ENCODE data around the gene COL9A3. TPM values are rescaled to one million over a fixed set of nuclear protein-coding genes. Genes with fewer than 3 reads are reported as not detected.

The COL9A3 gene
- total RNA-seq, 1 donor from 2014 or later: 0.99 TPM

DNA sequence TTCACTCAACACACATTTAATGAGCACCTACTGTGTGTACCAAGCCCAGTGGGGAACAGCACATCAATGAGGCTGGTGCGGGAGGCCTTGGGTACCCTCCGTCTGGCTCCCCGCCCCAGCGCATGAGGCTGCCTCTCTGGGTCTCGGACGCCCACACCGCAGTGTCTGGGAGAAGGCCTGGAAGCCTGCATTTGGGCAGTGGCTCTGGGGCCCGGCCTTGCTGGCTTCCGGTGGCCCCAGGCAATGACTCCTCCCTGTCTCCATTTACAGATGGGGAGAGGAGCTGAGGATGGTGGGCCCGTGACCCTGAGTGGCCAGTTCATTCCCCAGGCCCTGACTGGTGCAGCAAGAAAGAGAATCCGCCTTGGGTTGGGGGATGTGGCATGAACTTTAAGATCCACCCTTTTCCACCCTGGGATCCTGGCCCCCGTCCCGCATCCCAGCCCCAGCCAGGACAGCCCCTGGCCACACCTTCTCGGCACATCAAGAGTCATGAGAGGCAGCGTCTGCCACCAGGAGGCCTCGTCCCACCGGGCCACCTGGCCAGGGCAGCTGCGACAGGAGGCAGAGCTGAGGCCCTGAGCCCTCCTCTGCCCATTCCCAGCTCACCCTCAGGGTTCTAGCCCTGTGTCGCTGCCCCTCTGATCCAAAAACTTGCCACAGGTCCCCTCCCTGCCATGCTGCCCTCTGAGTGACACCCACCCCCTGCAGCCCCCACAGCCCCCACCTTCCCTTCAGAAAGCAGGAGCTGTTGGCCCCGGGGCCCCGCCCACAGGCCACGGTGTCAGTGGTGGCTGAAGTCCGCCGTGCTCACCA, 38.0 kb upstream of the COL9A3 start:
- no peak for DNase-seq (ENCODE audit: low read depth in 2 of 2)

GRCh38 chr20:62779417-62779685, 37.5 kb upstream of the COL9A3 start:
- DNase-seq (ENCODE audit: low read depth in 2 of 2): no peak

DNA sequence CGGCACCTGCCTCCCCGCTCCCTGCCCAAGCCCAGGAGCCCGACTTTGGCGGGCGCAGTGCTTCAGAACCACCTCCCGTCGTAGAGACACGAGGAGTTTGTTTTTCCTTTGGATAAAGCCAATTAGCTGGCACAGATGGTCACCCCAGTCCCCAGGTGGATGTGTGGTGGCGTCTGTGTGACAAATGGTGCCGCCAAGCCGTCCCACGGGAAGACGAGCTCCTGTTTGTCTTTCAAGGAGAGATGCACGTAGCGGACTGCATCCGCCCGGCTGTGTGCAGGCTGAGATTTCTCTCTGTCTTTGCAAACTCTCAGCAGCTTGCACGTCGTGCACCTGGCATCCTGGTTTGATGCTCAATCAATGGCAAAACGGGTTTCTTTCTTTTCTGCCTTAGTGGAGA, 36.6 kb upstream of the COL9A3 start:
- DNase-seq (ENCODE audit: low read depth in 2 of 2): no peak

- no peak for DNase-seq (ENCODE audit: low read depth in 2 of 2)
Observed at GRCh38 chr20:62780696-62781095, 36.2 kb upstream of the COL9A3 start.

DNA sequence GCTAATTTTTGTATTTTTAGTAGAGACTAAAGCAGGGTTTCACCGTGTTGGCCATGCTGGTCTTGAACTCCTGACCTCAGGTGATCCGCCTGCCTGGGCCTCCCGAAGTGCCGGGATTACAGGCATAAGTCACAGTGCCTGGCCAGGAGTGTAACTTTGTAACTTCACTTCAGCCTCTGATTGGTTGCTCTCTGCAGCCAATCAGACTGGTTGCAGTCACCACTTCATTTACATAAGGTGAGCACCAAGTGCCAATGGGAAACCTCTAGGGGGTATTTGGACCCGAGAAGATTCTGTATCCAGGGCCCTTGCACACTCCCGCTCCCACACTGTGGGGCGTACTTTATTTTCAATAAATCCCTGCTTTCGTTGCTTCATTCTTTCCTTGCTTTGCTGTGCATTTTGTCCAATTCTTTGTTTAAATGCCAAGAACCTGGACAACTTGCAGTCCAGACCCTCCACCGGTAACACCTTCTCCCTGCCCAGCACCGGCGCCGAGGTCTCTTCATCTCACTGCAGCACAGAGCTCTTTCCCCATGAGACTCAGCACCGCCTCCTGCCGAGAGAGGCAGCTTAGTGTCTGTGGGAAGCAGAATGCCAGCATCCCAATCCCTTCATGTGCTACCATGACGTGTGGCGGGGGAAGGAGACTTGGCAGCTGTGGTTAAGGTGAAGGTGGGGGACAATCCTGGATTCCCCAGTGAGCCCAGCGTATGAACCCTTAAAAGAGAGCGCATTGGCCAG, 34.5 kb upstream of the COL9A3 start:
- peak in 1 of 2 donors; percentile 28 for DNase-seq (ENCODE audit: low read depth in 2 of 2)

- DNase-seq (ENCODE audit: low read depth in 2 of 2): peak in 1 of 2 donors; percentile 61
Observed at GRCh38 chr20:62782893-62783278, 34.0 kb upstream of the COL9A3 start.

DNA sequence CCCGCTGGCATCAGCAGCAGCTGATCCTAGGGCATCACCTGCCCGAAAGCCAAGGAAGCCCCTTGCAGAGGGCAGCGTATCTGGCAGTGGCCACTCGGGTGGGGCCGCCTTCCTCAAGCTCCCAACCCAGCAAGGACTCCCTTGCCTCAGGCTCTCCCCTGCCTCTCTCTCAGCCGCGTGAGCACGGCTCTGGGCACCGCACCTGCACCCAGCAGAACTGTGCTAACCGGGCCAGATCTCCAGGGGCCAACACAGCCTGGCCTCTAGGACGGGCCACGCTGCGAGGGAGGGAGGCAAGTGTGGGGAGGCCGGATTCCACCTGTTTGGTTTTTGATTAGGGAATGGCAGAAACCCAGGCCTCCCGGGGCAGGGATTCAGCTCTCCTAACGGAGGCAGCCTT, 32.4 kb upstream of the COL9A3 start:
- DNase-seq (ENCODE audit: low read depth in 2 of 2): no peak

DNA sequence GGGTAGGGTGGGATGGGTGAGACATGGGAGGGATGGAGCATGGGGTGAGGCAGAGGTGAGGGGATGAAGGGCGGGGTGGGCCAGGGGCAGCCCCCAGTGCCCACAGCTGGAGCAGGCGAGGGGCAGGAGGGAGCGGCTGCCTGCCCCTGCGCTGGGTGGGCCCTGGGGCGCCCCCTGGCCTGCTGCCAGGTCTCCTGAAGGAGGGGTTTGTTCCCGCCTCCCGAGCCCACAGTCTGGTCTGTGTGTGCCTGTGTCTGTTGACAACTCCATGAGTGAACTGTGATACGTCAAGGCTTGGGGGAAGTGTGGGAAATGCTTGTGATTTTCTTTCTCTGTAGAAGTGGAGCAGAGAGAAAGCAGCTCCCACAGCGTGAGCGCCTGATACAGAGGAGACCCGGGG, 31.5 kb upstream of the COL9A3 start:
- no peak for DNase-seq (ENCODE audit: low read depth in 2 of 2)

DNA sequence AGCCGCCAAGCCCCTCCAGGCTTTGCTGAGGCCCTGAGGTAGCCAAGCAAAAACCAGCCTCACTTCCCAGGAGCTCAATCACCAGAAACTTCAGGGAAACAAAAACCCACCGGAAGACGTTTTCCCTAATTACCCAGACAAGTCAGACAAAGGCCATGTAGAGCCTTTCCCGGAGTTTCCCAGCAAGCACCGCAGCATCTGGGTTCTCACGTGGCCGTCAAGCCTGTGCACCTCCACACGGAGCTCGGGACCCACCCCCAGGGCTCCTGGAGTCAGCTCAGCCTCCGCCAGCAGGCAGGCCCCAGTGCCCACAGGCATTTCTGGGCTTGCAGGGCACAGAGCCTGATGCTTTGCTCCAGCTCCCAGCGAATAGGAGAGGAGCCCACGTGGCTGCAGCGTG, 30.7 kb upstream of the COL9A3 start:
- no peak for DNase-seq (ENCODE audit: low read depth in 2 of 2)

DNA sequence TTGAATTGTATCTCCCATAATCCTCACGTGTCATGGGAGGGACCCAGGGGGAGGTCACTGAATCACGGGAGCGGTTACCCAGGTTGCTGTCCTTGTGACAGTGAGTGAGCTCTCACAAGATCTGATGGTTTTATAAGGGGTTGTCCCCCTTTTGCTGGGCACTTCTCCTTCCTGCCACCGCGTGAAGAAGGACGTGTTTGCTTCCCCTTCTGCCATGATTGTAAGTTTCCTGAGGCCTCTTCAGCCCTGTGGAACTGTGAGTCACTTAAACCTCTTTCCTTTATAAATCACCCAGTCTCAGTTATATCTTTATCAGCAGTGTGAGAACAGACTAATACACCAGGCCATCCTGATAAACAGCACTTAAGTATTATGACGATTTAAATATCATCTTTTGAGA, 29.5 kb upstream of the COL9A3 start:
- peak in 1 of 2 donors; percentile 44 for DNase-seq (ENCODE audit: low read depth in 2 of 2)

DNA sequence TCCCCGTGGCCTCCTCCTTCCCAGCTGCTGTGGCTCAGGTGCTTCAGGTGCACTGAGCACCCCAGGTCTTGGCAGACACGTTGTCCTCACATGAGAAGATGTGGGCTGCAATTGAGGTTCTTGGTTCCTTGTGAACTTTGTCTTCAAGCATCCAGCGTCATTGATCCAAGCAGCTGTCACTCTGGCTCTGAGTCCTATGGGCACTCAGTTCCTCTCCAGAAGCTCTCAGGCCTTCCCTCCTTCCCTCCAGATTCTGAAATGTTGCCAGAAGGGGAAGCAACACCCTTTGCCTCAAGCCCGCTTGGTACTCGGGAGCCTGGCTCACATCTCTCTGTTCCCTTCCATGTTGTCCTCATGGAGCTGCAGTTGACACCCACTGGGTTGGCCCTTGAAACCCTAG, 29.0 kb upstream of the COL9A3 start:
- DNase-seq (ENCODE audit: low read depth in 2 of 2): no peak

DNA sequence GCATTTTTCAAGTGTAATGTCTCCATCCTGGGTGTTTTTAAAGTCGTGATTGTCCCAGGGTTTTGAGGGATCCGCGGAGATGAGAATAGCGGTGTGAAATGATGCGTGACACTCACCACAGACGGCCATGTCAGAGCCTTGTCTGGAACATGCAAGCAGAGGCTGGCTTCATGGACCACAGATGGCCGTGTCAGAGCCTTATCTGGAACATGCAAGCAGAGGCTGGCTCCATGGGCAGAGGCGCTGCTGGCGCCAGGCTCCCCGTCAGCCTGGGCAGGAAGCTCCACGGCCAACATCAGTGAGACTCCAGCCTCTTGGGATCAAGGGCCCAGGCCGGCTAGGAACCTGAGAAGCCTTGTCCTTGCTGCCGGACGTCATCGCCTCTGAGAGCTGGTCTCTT, 28.2 kb upstream of the COL9A3 start:
- DNase-seq (ENCODE audit: low read depth in 2 of 2): no peak

DNA sequence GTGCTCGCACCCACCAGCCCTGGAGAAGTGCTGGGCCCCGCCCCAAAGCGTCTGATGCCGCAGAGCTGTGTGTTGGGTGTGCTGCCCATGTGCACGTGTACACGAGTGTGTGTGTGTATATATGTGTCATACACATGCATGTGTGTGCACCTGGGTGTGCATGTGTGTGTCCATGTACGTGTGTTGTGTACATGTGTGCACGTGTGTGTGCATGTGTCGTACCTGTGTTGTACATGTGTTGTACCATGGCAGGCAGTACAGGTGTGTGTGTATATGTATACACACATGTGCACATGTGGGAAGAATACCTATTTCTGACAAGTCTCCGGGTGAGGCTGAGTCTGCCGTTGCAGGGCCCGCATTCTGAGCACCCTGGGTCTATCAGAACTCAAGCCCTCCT, 26.8 kb upstream of the COL9A3 start:
- no peak for DNase-seq (ENCODE audit: low read depth in 2 of 2)

DNA sequence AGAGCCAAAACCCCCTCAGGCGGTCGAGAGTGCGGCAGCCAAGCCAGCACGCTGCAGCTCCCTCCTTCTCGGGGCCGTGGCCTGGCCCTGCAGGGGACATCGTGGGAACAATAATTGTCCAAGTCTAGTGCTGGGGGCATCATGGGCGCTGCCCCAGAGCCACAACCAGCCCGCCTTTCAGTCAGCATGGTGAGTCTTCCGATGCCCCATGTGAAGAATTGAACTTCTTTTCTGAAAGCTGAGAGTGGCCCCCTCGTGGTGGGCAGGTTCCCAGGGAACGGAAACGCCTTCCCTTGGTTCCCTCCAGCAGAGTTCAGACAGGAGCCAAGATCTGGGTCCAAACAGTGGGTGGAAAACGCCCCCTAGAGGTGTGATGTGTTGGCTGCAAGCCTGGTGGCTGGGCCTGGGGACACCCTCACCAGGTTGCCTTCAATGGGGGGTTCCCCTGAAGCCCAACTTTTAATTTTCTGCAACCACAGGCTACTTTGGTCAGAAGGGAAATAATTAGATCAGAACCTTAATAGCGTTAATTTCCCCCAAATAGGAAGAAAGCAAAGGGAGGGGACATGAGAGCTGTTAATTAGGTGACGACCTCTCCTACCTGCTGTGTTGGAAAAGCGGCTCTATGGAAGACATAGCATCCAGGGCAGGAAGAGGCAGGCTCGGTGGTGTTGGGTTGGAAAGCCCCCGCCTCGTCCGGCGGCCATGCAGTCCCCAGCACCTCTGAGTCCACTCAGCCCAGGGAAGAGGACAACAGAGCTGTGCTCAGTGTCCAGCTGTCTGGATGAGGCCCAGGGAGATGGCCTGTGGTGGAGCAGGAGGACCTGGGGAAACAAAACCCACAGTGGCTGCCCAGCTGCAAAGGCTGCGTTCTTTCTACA, 25.3 kb upstream of the COL9A3 start:
- DNase-seq (ENCODE audit: low read depth in 2 of 2): peak; percentile 93

DNA sequence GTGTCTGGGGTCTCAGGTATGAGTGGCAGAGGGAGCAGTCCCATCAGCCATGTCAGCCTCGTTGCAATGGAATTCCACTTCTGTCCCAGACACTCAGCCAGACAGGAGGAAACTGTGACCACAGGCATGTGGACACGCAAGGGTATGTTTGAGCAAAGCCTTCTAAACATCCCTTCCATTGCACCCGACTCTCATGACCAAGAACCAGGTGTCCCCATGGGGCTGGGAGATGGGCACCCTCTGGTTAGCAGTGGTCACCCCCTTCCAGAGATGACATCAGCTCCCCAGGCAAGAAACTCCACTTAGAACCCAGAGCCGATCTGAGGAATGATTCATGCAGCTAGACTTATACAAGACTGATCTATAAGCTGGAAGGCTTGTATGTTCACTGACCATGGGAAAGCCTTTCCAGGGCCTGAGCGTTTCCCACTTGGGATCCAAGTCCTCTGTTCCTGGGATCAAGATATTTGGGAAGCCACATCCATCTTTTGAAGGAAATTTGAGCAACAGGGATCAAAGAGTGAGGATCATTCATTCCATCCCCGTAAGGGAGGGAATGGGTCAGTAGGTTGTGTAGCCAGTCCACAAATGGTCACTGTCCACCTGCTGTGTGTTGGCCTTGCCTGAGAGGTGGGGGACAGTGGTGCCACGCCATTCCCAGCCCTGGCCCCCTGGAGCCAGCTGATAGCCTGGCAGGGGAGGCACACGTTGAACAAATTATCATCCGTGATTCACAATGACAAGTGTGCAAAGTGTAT, 24.5 kb upstream of the COL9A3 start:
- DNase-seq (ENCODE audit: low read depth in 2 of 2): peak in 1 of 2 donors; percentile 56

DNA sequence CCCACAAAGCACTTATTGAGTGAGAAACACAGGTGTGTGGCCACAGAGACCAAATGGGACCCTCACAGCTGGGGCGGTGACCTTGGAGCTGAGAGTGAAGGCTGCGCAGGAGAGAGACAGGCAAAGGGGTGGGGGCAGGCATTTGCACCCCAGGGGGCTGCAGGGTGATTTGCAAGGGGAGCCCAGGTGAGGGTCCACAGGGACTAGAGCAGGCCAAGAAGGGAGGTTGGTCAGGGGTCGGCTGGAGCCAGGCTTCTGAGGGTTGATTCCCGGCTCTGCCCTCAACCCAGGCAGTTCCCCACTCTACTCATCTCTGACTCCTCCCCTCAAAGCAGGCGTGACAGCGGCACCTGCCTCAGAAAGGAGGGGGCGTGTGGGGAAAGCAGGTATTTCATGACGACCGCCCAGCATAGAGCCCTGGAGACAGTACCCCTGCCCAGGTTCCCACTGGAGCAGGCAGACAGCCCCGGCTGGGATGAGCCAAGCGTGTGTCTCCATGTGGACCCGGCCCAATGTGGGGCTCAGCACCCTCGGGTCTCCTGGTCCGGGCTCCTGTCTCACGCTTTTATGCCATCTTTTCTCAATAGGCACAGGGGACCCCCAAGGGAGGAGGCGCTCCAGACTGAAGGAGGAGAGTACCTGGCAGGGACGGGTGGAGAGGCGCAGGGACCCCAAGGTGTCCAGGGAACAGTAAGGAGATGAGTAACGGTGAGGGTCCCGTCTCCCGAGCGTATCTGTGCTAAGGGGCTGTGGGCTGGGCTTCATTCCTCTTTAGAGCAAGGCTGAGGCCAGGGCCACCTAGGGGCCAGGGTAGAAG, 23.7 kb upstream of the COL9A3 start:
- DNase-seq (ENCODE audit: low read depth in 2 of 2): no peak

- no peak for DNase-seq (ENCODE audit: low read depth in 2 of 2)
Observed at GRCh38 chr20:62793757-62794006, 23.2 kb upstream of the COL9A3 start.

- peak; percentile 96 to 97 for DNase-seq (ENCODE audit: low read depth in 2 of 2)
Observed at GRCh38 chr20:62794007-62794724, 22.7 kb upstream of the COL9A3 start.

- peak; percentile 54 to 65 for DNase-seq (ENCODE audit: low read depth in 2 of 2)
Observed at GRCh38 chr20:62795023-62795761, 21.7 kb upstream of the COL9A3 start.

Measured in lung microvascular endothelial cell (primary cell).